Kidney (tissue), 14 donors: ENCODE data around the gene PRSS27. TPM values are rescaled to one million over a fixed set of nuclear protein-coding genes. Genes with fewer than 3 reads are reported as not detected.

Experiments used
- DNase-seq, 5 donors: peaks; one replicate each; pipeline ENCODE4 v3.0.0-alpha.2; 2013 to 2020
- FAIRE-seq: peaks from 2 replicates; lab custom pipeline; 2012; peaks lifted over from hg19 to GRCh38; lab: Jason Lieb, UNC
- H3K27ac ChIP-seq, 2 donors: one replicate each; pipeline ENCODE4 v1.7.0; 2013; ENCODE audit warnings: low read depth in 2 of 2, low read length in 2 of 2, inconsistent platforms in 1 of 2
- H3K27me3 ChIP-seq: one replicate; pipeline ENCODE4 v1.7.1; 2013; ENCODE audit warnings: low read length, inconsistent platforms; ENCODE audit not compliant: control insufficient read depth, insufficient read depth
- H3K36me3 ChIP-seq, 3 donors: one replicate each; pipeline versions ENCODE4 v1.7.0 to v1.7.1; 2013; ENCODE audit warnings: low read length in 3 of 3, control low read depth in 1 of 3, inconsistent platforms in 1 of 3; ENCODE audit not compliant: insufficient read depth in 3 of 3, control insufficient read depth in 2 of 3
- H3K4me1 ChIP-seq, 3 donors: one replicate each; pipeline versions ENCODE4 v1.7.0 to v1.7.1; 2013; ENCODE audit warnings: low read length in 3 of 3, inconsistent platforms in 1 of 3, low read depth in 1 of 3; ENCODE audit not compliant: control insufficient read depth in 2 of 3, insufficient read depth in 2 of 3
- H3K4me3 ChIP-seq, 3 donors: one replicate each; pipeline versions ENCODE4 v1.7.0 to v1.8.1; 2013; ENCODE audit warnings: low read length in 3 of 3, control low read depth in 1 of 3, inconsistent platforms in 1 of 3
- H3K9ac ChIP-seq, 3 donors: one replicate each; pipeline versions ENCODE4 v1.7.0 to v1.7.1; 2013; ENCODE audit warnings: low read length in 3 of 3, control low read depth in 1 of 3, inconsistent platforms in 1 of 3
- H3K9me3 ChIP-seq, 3 donors: one replicate each; pipeline versions ENCODE4 v1.7.0 to v1.7.1; 2013; ENCODE audit warnings: low read length in 3 of 3, control low read depth in 1 of 3, inconsistent platforms in 1 of 3; ENCODE audit not compliant: control insufficient read depth in 2 of 3, insufficient read depth in 1 of 3
- intact Hi-C: fragments of 100-400 bp; cut with DNase I; formaldehyde crosslinking; loops from one replicate; pipeline ENCODE4 v1.11.1; 2022
- polyA plus RNA-seq: library from polyadenylated mRNA; stranded (reverse); fragments of 350-450 nt; fragmentation: Illumina TruSeq; extraction: RNeasy Lipid Tissue Mini Kit (QIAGEN cat#74804); gene quantifications from one replicate; pipeline ENCODE4 v1.2.3, GENCODE V29; 2014; ENCODE audit warnings: low read depth, low replicate concordance; ENCODE audit not compliant: insufficient read depth
- total RNA-seq: library from RNA; stranded (reverse); fragmentation: NEBNext Ultra II Directional; extraction: Animal tissue kit (Norgen Biotek cat#: 25700); gene quantifications from one replicate; pipeline ENCODE4 v1.2.1, GENCODE V29; 2021
- TF ChIP-seq, protein P1 (sequence below): IDR thresholded peaks from 3 replicates; pipeline ENCODE4 v1.5.1; 2012; ENCODE audit warnings: mild to moderate bottlenecking, moderate library complexity, borderline replicate concordance; ENCODE audit not compliant: insufficient read depth; ENCODE audit errors: extremely low read depth
- donor health status: control.
- donor health status: control.
- donor health status: control.
- donor health status: control.
- donor health status: control.
- donor health status: DM: yes; HTN: yes; CAD: no.
- donor health status: Normal renal cell carcinoma (clear cell type).

Gene PRSS27
- total and polyA plus RNA-seq, 2 donors from 2014 or later, result 0.41 to 2.1 TPM

DNA sequence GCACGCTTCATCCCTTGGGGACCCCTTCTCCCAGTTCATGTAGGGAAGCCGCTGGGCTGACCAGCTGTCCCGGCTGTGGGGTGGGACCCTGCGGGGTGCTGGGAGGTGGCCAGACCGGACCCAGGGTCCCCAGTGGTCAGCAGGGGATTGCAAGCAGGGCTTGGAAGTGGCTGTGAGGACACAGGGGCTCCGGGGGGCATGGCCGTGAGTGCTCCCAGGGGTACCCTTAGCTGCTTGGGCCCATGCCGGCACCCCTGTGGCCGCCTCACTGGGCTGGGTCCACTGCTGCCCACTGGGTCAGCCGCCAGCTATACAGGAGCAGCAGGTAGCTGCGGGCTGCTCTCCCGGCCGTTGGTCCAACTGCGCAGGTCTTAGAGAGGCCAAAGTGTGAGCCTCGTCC, 18.8 kb downstream of the PRSS27 start:
- H3K36me3 ChIP-seq, result peaks cover 0 to 19% (median 16%) of the 10 kb centered on the region in 3 donors

DNA sequence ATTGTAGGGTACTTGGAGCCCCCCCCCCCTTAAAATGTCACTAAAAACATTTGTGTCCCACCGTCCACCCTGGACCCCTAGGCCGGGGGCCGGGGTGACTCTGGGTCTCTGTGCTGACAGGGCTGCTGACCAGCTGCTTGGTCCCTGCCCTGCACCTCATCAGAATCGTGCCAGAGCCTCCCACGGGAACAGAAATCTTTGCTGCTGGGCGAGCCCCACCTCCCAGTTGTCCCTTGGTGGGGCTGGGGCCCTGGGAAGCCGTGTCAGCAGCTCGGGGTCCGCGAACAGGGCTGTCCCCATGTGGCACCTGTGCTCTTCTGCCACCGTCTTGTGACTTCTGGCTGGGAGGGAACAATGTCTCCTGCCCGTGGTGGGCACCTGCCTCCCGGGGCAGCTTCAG, 19.2 kb downstream of the PRSS27 start:
- FAIRE-seq, result no peak
- Histone ChIP-seq H3K9me3 (no peaks in the 10 kb centered on the region), H3K4me1 (no peaks in the 10 kb centered on the region), H3K9ac (no peak overlapping the region), H3K4me3 (no peak overlapping the region), H3K27ac (no peak overlapping the region), H3K36me3 (peaks cover 0 to 19% (median 16%) of the 10 kb centered on the region in 3 donors), H3K27me3 (no peaks in the 10 kb centered on the region)
- DNase-seq, result peak in 1 of 5 donors; percentile 64
- TF ChIP-seq, protein P1, sequence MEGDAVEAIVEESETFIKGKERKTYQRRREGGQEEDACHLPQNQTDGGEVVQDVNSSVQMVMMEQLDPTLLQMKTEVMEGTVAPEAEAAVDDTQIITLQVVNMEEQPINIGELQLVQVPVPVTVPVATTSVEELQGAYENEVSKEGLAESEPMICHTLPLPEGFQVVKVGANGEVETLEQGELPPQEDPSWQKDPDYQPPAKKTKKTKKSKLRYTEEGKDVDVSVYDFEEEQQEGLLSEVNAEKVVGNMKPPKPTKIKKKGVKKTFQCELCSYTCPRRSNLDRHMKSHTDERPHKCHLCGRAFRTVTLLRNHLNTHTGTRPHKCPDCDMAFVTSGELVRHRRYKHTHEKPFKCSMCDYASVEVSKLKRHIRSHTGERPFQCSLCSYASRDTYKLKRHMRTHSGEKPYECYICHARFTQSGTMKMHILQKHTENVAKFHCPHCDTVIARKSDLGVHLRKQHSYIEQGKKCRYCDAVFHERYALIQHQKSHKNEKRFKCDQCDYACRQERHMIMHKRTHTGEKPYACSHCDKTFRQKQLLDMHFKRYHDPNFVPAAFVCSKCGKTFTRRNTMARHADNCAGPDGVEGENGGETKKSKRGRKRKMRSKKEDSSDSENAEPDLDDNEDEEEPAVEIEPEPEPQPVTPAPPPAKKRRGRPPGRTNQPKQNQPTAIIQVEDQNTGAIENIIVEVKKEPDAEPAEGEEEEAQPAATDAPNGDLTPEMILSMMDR, result no peak
- intact Hi-C loops, result no loop called here

More for the DNA sequence above, 18.8 kb downstream of the PRSS27 start:
- Histone ChIP-seq H3K9ac (no peak overlapping the region), H3K4me1 (no peaks in the 10 kb centered on the region), H3K9me3 (no peaks in the 10 kb centered on the region), H3K27me3 (no peaks in the 10 kb centered on the region), H3K4me3 (no peak overlapping the region), H3K27ac (no peak overlapping the region)
- TF ChIP-seq, protein P1, result no peak
- intact Hi-C loops, result no loop called here
- FAIRE-seq (no peak), DNase-seq (peak in 1 of 5 donors; percentile 64)

DNA sequence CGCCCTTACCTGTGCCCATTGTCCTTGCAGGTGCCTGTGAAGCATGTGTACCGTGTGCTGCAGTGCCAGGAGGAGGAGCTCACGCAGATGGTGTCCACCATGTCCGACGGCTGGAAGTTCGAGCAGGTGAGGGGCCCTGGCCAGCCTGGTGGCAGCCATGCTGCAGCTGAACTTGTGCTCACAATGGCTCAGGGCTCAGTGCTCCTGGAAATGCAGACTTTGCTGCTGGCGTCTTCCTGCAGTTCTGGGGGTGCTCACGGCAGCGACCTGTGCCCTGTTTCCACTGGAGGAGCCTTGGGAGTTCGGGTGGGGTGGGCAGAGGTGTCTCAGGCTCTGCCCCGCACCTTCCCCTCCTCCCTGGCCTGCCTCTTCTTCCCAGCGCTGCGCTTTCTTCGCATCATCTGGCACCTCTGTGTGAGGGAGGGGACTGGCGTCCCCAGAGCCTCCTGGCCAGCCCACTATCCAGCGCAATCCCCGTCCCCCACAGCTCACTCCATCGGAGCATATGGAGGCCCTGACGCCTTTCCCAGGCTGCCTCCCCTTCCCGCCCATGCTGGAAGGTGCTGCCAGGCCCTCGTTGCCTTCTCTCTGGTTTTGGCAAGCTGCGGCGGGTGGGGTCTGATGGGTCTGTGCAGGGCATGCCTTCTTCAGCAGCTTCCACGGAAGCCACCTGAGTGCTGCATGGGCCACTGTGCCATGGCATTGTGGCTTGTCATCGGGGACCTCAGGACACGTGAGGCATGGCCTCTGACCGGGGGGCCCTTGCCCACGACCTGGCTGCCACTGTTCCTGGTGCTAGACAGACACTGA, 20.0 kb downstream of the PRSS27 start:
- H3K27ac ChIP-seq, result no peak overlapping the region
- DNase-seq, result peak in 1 of 5 donors; percentile 55
- FAIRE-seq, result no peak
- no peak overlapping the region for H3K4me3 ChIP-seq
- peaks cover 0 to 19% (median 16%) of the 10 kb centered on the region in 3 donors for H3K36me3 ChIP-seq
- intact Hi-C loops, result no loop called here
- H3K27me3 ChIP-seq, result no peaks in the 10 kb centered on the region
- no peak overlapping the region for H3K9ac ChIP-seq
- TF ChIP-seq, protein P1, result no peak
- no peaks in the 10 kb centered on the region for H3K9me3 ChIP-seq
- no peaks in the 10 kb centered on the region for H3K4me1 ChIP-seq
